Hematopoietic multipotent progenitor cell treated with erythropoietin and hydrocortisone succinate and interleukin-3 and kit ligand, for 6 days (in vitro differentiated cells): Measurements from ENCODE around the gene FOXN1.

Experiments used
- DNase-seq: peaks from one replicate; pipeline ENCODE4 v3.0.0-alpha.2; 2015

Gene FOXN1

GRCh38 chr17:28478712-28479615, 27.2 kb upstream of the FOXN1 start:
- DNase-seq, result no peak

DNA sequence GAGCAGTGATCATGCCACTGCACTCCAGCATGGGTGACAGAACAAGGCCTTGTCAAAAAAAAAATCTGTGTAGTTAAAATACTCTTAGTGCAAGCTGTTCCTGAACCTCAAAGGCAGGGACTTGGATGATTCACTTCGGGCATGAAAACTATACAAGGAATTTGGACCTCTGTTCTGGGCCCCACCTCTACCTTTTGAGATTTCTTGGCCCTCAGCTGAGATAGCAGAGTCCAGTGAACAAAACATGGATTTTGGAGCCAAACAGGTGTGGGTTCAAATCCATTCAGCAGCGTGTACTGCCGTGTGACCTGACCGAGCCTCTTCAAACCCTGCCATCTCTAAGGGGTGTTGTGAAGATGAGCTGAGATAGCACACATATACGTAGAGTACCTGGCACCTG, 25.9 kb upstream of the FOXN1 start:
- no peak for DNase-seq

GRCh38 chr17:28480799-28481571, 25.2 kb upstream of the FOXN1 start:
- no peak for DNase-seq

GRCh38 chr17:28482551-28483199, 23.5 kb upstream of the FOXN1 start:
- DNase-seq, result no peak

- peak; percentile 26 for DNase-seq
Observed at GRCh38 chr17:28484296-28484695, 21.9 kb upstream of the FOXN1 start.

GRCh38 chr17:28485049-28485448, 21.1 kb upstream of the FOXN1 start:
- no peak for DNase-seq

DNA sequence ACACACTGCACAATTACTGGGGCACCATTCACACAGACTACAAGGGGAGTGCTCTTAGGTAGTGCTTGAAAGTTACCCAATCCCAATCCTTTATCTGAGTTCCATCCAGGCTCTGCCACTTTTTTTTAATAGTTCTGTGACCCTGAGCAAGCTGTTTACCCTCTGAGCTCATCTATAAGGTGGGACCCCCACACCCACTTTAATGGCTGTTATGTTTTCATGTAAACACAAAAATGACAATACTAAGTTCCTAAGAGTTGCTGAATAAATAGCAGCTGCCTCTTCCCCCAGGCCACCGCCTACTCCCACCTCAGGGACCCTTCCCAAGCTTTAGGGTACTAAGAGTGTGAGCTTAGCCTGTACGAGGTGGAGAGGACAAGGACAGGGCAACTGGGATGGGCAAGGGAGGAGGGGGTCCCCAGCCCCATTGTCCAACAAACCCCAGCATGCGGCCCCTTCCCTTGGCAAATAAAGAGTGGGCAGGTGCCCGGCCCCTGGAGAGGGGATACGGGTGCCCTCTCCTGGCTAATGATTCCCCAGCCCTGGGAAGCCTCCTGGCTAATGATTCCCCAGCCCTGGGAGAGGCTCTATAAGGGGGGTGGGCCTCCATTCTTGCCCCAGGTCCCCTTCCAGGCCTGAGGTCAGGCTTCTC, 18.1 kb upstream of the FOXN1 start:
- no peak for DNase-seq

DNA sequence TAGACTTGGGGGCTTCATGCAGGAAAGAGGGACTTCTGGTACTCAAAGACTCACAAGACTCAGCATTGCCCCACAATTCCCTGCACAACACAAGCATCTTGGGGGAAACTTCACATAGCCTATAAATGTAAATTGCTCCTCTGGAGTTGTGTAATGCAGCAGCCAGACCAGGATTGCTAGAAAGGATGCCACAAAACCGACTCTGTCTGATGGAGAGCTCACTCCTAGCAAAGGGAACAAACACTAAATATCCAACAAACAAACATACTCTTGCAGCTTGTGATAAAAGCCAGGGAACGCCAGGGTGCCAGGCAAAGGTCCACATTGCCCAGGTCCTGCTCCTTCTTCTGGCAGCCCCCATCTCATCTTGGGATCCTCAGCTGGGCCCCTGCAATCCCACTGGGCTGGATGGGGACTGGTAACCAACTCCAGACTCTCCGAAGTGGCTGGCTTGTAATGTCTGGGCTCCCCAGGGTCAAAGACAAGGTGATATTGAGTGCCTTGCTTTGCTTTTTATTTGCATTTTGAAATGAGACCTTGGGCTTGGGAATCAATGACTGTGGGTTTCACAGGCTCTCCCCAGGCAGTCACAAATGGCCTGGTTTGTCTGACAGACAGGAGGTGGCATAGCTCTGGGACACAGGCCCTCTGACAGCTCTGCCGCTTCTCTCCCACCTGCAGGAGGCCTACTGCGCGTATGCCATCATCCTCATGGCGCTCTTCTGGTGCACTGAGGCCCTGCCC, 17.4 kb upstream of the FOXN1 start:
- no peak for DNase-seq

GRCh38 chr17:28491286-28491685, 14.9 kb upstream of the FOXN1 start:
- no peak for DNase-seq

GRCh38 chr17:28491860-28492259, 14.3 kb upstream of the FOXN1 start:
- DNase-seq, result no peak

GRCh38 chr17:28492352-28493310, 13.5 kb upstream of the FOXN1 start:
- DNase-seq, result no peak

GRCh38 chr17:28493460-28493859, 12.7 kb upstream of the FOXN1 start:
- DNase-seq, result no peak

DNA sequence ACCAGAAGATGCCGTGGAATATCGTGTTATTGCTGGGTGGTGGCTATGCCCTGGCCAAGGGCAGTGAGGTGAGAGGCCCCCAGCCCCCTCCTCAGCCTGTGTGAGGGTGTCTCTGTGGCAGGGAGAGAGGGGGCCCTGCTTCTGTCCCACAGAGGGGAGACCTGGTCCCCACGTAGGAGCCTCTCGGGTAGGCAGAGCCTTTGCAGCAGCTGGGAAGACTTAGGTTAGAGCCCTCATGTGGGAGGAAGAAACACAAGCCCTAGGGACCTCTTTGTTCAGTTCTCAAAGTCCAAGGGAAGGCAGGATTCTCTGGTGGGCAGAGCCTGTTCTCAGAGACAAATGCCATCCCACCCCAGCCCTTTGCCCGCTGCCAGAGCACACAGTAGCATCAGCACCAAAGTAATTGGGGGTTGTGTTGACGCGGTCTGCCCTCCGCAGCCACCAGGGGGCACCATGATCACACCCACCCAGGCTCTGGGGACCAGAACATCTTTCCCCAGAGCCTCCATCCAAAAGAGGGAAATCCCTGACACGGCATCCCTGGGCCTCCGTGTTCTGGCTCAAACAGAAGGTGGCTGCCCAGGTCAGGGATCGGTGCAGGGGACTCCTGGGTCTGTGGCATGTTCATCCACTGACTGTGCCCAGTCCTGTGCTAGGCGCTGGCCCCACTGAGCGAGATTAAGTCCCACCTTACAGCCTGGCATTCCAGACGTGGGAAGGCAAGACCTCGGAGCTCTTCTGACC, 11.5 kb upstream of the FOXN1 start:
- DNase-seq, result peak; percentile 79

- no peak for DNase-seq
Observed at GRCh38 chr17:28495635-28496034, 10.5 kb upstream of the FOXN1 start.

DNA sequence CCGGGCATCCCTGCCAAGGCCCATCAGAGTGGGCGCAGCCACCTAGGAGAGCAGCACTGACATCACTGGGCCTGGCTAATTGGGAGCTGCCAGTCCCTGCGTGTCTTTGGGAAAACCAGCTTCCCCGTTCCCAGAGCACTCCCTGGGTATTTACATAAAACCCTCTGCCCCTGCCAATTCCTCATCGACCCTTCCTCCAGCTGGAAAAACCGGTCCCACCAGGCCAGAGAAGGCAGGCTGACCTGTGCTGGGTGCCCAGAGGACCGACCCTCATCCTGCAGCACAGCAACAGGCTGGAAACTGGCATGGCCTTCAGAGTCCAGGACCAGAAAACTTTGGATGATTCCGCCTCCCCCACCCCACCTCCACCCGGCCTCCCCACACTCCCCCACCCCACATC, 8.2 kb upstream of the FOXN1 start:
- no peak for DNase-seq

DNA sequence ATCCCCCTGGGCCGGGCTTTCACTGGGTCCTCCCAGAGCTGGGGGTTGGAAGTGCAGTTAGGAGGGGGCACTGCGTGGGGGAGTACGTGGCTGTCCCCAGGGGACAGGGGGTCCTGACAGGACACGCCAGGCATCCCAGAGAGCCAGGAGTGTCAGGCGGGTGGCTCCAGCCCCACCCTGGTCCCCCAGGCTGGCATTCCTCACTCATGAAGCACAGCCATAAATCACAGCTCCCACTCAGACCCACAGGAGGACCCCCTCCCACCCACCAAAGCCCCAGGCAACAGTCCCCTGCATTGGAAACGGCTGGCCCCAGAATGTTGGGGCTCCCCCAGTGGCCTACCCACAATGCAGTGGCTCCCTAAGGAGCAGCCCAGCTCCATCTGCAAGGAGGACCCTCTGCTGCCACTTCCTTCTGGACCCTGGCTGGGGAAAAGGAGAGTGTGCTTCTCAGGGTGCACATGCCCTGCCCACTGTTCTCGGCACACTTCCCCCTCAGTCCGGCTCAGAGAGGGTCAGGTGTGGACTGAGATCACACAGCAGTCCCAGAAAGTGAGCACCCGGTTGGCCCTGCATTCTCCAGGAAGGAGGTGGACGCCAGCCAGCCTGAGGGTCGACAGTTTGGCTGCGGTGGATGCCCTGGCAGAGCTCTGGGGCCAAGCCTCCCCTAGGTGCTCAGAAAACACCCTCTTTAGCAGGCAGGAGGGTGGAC, 7.3 kb upstream of the FOXN1 start:
- no peak for DNase-seq

DNA sequence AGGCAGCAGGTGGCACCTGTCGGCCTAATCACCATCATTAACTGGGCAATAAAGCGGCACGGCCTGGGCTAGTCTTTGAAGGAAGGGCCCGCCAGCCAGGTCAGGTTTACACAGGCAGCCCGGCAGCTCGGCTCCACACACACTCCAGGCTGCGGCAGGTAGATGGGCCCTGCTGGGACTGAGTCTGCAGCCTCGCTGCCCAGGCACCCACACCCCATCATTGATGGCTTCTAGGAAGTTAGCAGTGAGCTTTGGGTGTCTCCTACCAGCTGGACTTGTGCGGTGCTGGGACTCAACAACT, 6.8 kb upstream of the FOXN1 start:
- DNase-seq, result no peak

DNA sequence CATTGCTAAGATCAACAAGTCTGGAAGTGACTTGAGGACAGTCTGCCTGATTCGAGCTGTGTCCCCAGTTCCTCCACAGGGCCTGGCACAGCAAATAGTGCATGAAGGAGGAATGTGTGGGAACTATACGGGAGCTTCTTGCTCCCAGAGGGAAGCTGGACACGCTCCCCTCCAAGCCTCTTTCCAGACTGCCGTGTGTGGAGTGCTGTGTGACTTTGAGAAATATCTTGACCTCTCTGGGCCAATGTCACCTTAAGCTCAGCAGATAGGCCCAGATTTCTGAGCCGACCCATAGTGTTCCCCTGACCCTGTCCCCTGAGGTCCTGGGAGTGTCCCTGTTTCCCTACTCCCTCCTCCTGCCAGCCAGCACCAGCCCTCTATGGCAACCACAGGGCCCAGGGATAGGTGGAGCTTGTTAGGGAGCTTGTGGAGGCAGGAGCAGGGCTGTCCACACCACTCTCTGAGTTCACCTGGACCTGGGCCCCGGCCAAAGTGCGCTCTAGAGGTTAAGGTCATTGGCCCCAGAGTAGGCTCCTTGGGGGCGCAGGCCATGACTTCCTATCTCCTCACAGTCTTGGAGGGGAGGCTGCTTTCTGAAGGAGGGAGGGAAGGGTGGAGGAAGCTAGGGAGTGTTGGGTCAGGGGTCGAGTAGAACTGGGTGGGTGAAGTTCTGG, 6.3 kb upstream of the FOXN1 start:
- DNase-seq, result no peak

DNA sequence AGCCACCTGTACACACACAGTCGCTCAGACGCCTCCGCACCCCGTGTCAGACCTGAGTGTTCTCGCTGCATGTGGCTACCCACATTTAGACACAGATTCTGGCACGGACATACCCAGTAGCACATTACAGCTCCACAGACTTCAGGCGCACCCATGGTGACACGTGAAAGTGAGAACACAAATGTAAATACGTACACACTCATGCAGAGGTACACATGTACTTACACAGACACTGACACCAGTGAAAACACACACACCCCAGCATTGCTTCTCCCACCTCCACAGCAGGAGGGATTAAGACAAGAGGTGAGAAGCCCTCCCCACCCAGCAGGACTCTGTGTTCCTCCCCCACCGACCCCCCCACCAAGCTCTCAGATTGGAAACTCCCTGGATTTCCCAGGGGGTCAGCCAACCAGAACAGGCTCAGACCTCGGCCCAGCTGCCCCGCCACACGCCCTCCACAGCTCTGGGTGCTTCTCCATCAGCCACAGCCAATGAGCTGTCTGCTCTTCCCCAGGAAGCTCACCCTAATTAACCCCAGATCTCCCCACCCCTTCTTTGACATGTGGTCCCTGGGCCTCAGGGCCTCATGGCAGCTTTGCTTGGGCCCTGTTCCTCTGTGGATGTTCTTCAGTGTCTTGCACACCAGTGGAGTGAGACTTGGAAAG, 5.3 kb upstream of the FOXN1 start:
- DNase-seq, result no peak
